GM10248 (cell line): ENCODE data around the gene VAMP8.

Source experiments
- CTCF ChIA-PET: fragments of 300-600 bp; sonication (Branson Sonifier 250); formaldehyde crosslinking; extraction: SDS; loops from one replicate; lab custom pipeline; 2021; ENCODE audit warnings: antibody characterized with exemption; lab: Yijun Ruan, JAX
- POLR2A ChIA-PET: fragments of 350-650 bp; sonication (Branson Sonifier 250); formaldehyde crosslinking; extraction: SDS; loops from one replicate; lab custom pipeline; 2020; ENCODE audit warnings: antibody characterized with exemption; lab: Yijun Ruan, JAX
- DNase-seq: peaks from one replicate; pipeline ENCODE4 v3.0.0; 2012; ENCODE audit errors: extremely low spot score
- CTCF ChIP-seq: IDR thresholded peaks from 2 replicates; pipeline ENCODE4 v1.5.1; 2012; ENCODE audit warnings: mild to moderate bottlenecking, low read depth; ENCODE audit errors: extremely low read depth, missing control alignments, control extremely low read depth

The VAMP8 gene

DNA sequence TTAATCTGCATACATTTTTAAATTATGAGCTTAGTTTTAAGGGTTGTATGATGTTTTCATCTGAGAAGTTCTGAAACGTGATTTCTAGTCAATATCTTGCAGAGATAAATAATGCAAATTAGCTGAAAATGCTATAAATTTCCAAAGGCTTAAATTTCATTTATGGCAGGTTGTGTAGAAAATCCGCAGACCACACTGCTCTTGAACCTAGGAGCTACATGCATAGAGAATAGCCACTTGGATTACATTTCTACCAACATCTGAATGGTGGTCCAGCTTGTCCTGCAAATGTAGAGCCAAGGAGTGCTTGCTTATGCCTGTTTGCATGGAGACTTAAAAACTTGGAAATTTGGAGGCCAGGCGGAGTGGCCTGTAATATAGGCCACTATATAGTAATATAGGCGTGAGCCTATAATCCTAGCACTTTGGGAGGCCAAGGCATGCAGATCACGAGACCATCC is 31.6 kb upstream of the VAMP8 start:
- no peak for DNase-seq
- CTCF ChIA-PET: interaction anchor here (1.2 to 14.3 kb wide), 5 partner anchors 6 to 181 kb away, joined by 4 to 180 read pairs (median 158); partner anchors contain the start of genes MAT2A and SH2D6
- TF ChIP-seq CTCF: no peak
- POLR2A ChIA-PET: interaction anchor here (0.6 to 9.2 kb wide), 6 partner anchors 8 to 199 kb away, joined by 3 to 198 read pairs (median 4); partner anchors contain the start of genes ELMOD3 and RETSAT

DNA sequence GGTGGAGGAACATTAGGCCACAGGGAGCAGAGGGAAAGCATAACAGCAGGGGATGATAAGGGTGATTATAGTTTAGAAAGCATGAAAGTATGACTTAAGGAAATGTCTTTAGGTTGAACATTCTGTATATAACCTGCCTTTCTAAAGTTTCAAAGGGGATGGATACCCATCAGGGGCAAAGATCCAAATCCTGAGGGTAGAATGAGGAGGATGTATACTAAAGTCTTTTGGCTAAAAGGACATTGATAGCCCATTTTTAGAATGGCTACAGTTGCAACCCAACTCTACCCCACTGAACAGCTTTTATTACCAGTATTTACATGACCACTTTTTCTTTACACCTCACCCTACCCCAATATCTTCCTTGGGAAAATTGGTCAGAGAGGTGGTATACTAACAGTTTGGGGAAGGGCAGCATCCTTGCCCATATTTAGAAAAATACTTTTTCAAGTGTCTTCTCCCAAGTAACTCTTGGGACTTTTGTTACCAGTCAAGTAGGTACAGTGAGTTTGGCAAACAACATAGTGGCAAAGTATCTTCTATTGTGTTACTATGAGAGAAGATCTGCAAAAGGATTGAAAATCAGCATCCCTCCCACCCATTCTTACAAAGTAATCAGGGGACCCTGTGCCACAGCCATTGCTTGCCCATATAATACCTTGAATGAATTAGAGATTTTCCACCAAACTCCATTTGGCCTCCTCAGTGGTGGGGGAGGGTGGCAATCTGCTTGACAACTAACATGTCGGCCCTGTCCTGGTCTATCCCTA is 30.1 kb upstream of the VAMP8 start:
- CTCF ChIA-PET: interaction anchor here (1.3 to 14.3 kb wide), 4 partner anchors 5 to 126 kb away, joined by 3 to 180 read pairs (median 169); partner anchors contain the start of genes MAT2A and SH2D6
- no peak for TF ChIP-seq CTCF
- POLR2A ChIA-PET: interaction anchor here (0.6 to 12.1 kb wide), 5 partner anchors 5 to 52 kb away, joined by 4 to 198 read pairs (median 10); partner anchors contain the start of genes GGCX and MAT2A
- DNase-seq: no peak

DNA sequence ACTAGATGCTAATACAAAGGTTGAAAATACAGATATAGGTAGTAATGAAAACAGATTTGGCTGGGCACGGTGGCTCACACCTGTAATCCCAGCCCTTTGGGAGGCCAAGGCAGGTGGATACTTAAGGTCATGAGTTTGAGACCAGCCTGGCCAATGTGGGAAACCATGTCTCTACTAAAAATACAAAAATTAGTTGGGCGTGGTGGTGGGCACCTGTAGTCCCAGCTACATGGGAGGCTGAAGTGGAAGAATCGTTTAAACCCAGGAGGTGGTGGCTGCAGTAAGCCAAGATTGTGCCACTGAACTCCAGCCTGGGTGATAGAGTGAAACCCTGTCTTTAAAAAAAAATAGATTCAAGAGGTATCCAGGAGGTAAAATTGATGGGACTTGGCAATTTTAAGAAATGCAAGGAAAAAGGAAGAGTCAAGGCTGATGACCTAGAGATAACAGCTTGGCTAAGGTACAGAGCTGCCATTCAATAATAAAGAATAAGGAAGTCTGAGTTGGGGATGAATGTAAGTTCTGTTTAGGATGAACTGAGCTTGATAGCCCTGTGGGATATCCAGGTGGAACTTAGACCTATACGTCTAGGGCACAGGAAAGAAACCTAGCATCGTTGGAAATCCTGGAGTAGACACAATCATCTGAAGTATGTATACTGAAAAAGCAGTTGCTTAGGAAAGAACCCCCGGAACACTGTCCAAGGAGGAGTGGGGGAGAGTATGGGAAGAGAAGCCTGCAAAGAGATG is 29.4 kb upstream of the VAMP8 start:
- POLR2A ChIA-PET: interaction anchor here (0.5 to 12.1 kb wide), 4 partner anchors 5 to 45 kb away, joined by 4 to 198 read pairs (median 8); partner anchors contain the start of genes GGCX and MAT2A
- no peak for TF ChIP-seq CTCF
- DNase-seq: no peak
- CTCF ChIA-PET: interaction anchor here (1.3 to 14.1 kb wide), 5 partner anchors 8 to 157 kb away, joined by 3 to 180 read pairs (median 85); partner anchors contain the start of genes GGCX, MAT2A and SH2D6

GRCh38 chr2:85548608-85548900 is 28.8 kb upstream of the VAMP8 start:
- ChIA-PET POLR2A (interaction anchor here (0.9 to 12.1 kb wide), 3 partner anchors 6 to 194 kb away, joined by 4 to 198 read pairs (median 10); partner anchors contain the start of genes ELMOD3, GGCX, MAT2A and RETSAT), CTCF (interaction anchor here (1.3 to 14.1 kb wide), 5 partner anchors 8 to 157 kb away, joined by 3 to 180 read pairs (median 85); partner anchors contain the start of genes GGCX, MAT2A and SH2D6)
- DNase-seq: no peak
- no peak for TF ChIP-seq CTCF

DNA sequence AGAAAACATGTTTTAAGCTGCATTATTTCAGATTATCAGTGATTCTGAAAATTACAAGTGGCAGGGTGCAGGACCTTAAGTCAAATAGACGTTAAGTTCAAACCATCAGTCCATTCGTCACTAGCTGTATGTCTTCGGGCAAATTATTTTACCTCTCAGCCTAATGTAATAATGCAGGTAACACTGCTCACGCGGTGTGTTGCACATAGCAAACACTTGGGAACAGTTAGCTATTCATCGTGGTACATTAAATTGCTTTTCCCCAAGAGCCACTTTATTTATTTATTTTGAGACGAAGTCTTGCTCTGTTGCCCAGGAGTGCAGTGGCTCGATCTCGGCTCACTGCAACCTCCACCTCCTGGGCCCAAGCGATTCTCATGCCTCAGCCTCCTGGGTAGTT is 28.3 kb upstream of the VAMP8 start:
- ChIA-PET POLR2A (interaction anchor here (0.9 to 12.1 kb wide), 3 partner anchors 6 to 195 kb away, joined by 4 to 198 read pairs (median 10); partner anchors contain the start of genes ELMOD3, GGCX, MAT2A and RETSAT), CTCF (interaction anchor here (1.3 to 14.1 kb wide), 5 partner anchors 9 to 158 kb away, joined by 3 to 180 read pairs (median 85); partner anchors contain the start of genes GGCX, MAT2A and SH2D6)
- TF ChIP-seq CTCF: no peak
- DNase-seq: no peak
